Hepatocyte (in vitro differentiated cells): ENCODE data around the gene NDUFC2. TPM values are rescaled to one million over a fixed set of nuclear protein-coding genes. Genes with fewer than 3 reads are reported as not detected.

ENCODE experiments used
- DNase-seq: peaks from one replicate; pipeline ENCODE4 v3.0.0-alpha.2; 2016; ENCODE audit warnings: low spot score
- H2AFZ ChIP-seq: fragments of 200-600 bp; sonication (generic); 2 replicates; pipeline ENCODE4 v1.6.0; 2016; ENCODE audit warnings: antibody characterized with exemption, mild to moderate bottlenecking
- H3K27ac ChIP-seq: fragments of 200-600 bp; sonication (generic); 2 replicates; pipeline ENCODE4 v1.5.1; 2016; ENCODE audit warnings: mild to moderate bottlenecking
- H3K27me3 ChIP-seq: fragments of 200-600 bp; sonication (generic); 2 replicates; pipeline ENCODE4 v1.6.1; 2016
- H3K36me3 ChIP-seq: fragments of 200-600 bp; sonication (generic); replicated peaks from 2 replicates; pipeline ENCODE4 v1.5.1; 2016; ENCODE audit warnings: low read depth; ENCODE audit not compliant: insufficient read depth
- H3K4me1 ChIP-seq: fragments of 200-600 bp; sonication (generic); 2 replicates; pipeline ENCODE4 v1.5.1; 2016; ENCODE audit warnings: mild to moderate bottlenecking, moderate library complexity; ENCODE audit not compliant: insufficient read depth
- H3K4me2 ChIP-seq: fragments of 200-600 bp; sonication (generic); 2 replicates; pipeline ENCODE4 v1.6.0; 2016
- H3K4me3 ChIP-seq: fragments of 200-600 bp; sonication (generic); 2 replicates; pipeline ENCODE4 v1.5.1; 2016; ENCODE audit warnings: mild to moderate bottlenecking
- H3K79me2 ChIP-seq: fragments of 200-600 bp; sonication (generic); 2 replicates; pipeline ENCODE4 v1.6.0; 2017; ENCODE audit warnings: mild to moderate bottlenecking
- H3K9me2 ChIP-seq: fragments of 200-600 bp; sonication (generic); replicated peaks from 2 replicates; pipeline ENCODE4 v1.6.0; 2017; ENCODE audit warnings: mild to moderate bottlenecking; ENCODE audit not compliant: insufficient read depth
- H3K9me3 ChIP-seq: fragments of 200-600 bp; sonication (generic); 2 replicates; pipeline ENCODE4 v1.5.1; 2016; ENCODE audit warnings: low read depth, mild to moderate bottlenecking
- H4K20me1 ChIP-seq: fragments of 200-600 bp; sonication (generic); 2 replicates; pipeline ENCODE4 v1.6.0; 2016; ENCODE audit warnings: mild to moderate bottlenecking; ENCODE audit not compliant: insufficient read depth, poor library complexity, severe bottlenecking
- CTCF ChIP-seq: fragments of 200-600 bp; sonication (generic); IDR thresholded peaks from 2 replicates; pipeline ENCODE4 v1.5.1; 2016; ENCODE audit warnings: antibody characterized with exemption, mild to moderate bottlenecking; ENCODE audit not compliant: poor library complexity
- EZH2 ChIP-seq: fragments of 200-600 bp; sonication (generic); IDR thresholded peaks from 2 replicates; pipeline ENCODE4 v1.6.1; 2016; ENCODE audit warnings: antibody characterized with exemption, mild to moderate bottlenecking, borderline replicate concordance
- EZH2phosphoT487 ChIP-seq: fragments of 200-600 bp; sonication (generic); IDR thresholded peaks from one replicate; pipeline ENCODE4 v1.6.1; 2018; ENCODE audit warnings: antibody characterized with exemption, mild to moderate bottlenecking, low read depth, moderate library complexity; ENCODE audit not compliant: unreplicated experiment, severe bottlenecking
- WGBS: methylation state at CpG from one replicate; pipeline ENCODE4 v1.1.6; 2016; ENCODE audit warnings: low lambda C conversion rate; ENCODE audit errors: missing lambda C conversion rate; 5-methylcytosine and 5-hydroxymethylcytosine counted together
- polyA plus RNA-seq: library from polyadenylated mRNA; unstranded; fragments of >200 nt; fragmentation: Nextera tagmentation; extraction: Ambion mirVana; gene quantifications from 2 replicates; pipeline ENCODE4 v1.2.1, GENCODE V29; 2016
- total RNA-seq: library from RNA; depleted of rRNA; stranded (reverse); fragments of >200 nt; gene quantifications from 2 replicates; pipeline ENCODE4 v1.2.3, GENCODE V29; 2014

The NDUFC2 gene
- total and polyA plus RNA-seq, 2 experiments from 2014 or later, result 115 to 481 TPM

- no peak for TF ChIP-seq EZH2
- no peak for TF ChIP-seq CTCF
- TF ChIP-seq EZH2phosphoT487, result no peak
- peak overlapping the region; percentile 29 for H3K27ac ChIP-seq
- no peak for DNase-seq
- 91% methylated on average over 2 of the region's 2 CpGs for WGBS
- H3K4me3 ChIP-seq, result no peak overlapping the region
- H3K36me3 ChIP-seq, result no peaks in the 10 kb centered on the region
- H3K9me3 ChIP-seq, result no peaks in the 10 kb centered on the region
- no peaks in the 10 kb centered on the region for H3K27me3 ChIP-seq
- H3K4me2 ChIP-seq, result no peak overlapping the region
- H3K4me1 ChIP-seq, result no peaks in the 10 kb centered on the region
- H3K9me2 ChIP-seq, result no peaks in the 10 kb centered on the region
- no peak overlapping the region for H2AFZ ChIP-seq
- no peaks in the 10 kb centered on the region for H4K20me1 ChIP-seq
- H3K79me2 ChIP-seq, result no peaks in the 10 kb centered on the region
Observed at GRCh38 chr11:78100676-78101472, 21.2 kb upstream of the NDUFC2 start.

DNA sequence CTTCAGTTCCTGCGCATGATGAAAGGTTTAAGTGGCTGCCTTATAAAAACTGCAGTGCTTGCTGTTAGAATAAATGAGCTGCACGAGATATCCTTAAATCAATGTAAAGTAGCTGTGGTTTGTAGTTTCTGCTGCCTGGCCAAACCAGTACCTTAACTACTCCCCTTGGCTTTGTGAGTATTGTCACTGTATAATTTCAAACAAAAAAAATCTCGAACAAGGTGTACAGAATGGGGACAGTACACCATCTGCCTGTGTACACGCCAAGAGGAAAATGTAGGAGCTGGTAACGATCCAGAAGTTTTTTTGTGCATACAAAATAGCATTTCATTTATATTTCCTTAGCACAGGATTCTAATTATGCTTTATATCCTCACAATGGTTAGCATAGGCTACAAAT lies 20.6 kb upstream of the NDUFC2 start:
- no peaks in the 10 kb centered on the region for H3K79me2 ChIP-seq
- H3K27ac ChIP-seq, result no peak overlapping the region
- no peaks in the 10 kb centered on the region for H4K20me1 ChIP-seq
- no peak overlapping the region for H3K4me2 ChIP-seq
- H3K27me3 ChIP-seq, result no peaks in the 10 kb centered on the region
- no peaks in the 10 kb centered on the region for H3K9me2 ChIP-seq
- no peak overlapping the region for H2AFZ ChIP-seq
- whole genome bisulfite sequencing, result 94% methylated on average over 5 of the region's 5 CpGs
- no peak for DNase-seq
- H3K36me3 ChIP-seq, result no peaks in the 10 kb centered on the region
- H3K4me1 ChIP-seq, result no peaks in the 10 kb centered on the region
- TF ChIP-seq EZH2phosphoT487 (no peak), EZH2 (no peak), CTCF (no peak)
- no peak overlapping the region for H3K4me3 ChIP-seq
- H3K9me3 ChIP-seq, result no peaks in the 10 kb centered on the region

- 97% methylated on average over 4 of the region's 4 CpGs for WGBS
- H3K9me2 ChIP-seq, result no peaks in the 10 kb centered on the region
- H2AFZ ChIP-seq, result no peak overlapping the region
- H3K4me2 ChIP-seq, result no peak overlapping the region
- H3K4me1 ChIP-seq, result no peaks in the 10 kb centered on the region
- no peak overlapping the region for H3K4me3 ChIP-seq
- no peaks in the 10 kb centered on the region for H3K27me3 ChIP-seq
- no peak for DNase-seq
- H3K79me2 ChIP-seq, result no peaks in the 10 kb centered on the region
- TF ChIP-seq EZH2 (no peak), CTCF (no peak), EZH2phosphoT487 (no peak)
- no peaks in the 10 kb centered on the region for H3K9me3 ChIP-seq
- no peaks in the 10 kb centered on the region for H3K36me3 ChIP-seq
- no peaks in the 10 kb centered on the region for H4K20me1 ChIP-seq
- no peak overlapping the region for H3K27ac ChIP-seq
Observed at GRCh38 chr11:78099666-78100065, 20.0 kb upstream of the NDUFC2 start.
